GM12891 (cell line): Measurements from ENCODE around the gene MFSD11.

ENCODE experiments used
- PAX5 ChIP-seq: IDR thresholded peaks from 2 replicates; pipeline ENCODE4 v1.6.1; 2011; ENCODE audit warnings: low read length, moderate library complexity, mild to moderate bottlenecking; ENCODE audit not compliant: insufficient read depth, severe bottlenecking
- POLR2A ChIP-seq: IDR thresholded peaks from 2 replicates; pipeline ENCODE4 v1.6.1; 2011; ENCODE audit warnings: low read depth, low read length, control low read depth
- POLR2AphosphoS5 ChIP-seq: IDR thresholded peaks from 2 replicates; pipeline ENCODE4 v1.6.1; 2011; ENCODE audit warnings: low read depth, low read length, control low read depth
- POU2F2 ChIP-seq: IDR thresholded peaks from 2 replicates; pipeline ENCODE4 v1.6.1; 2011; ENCODE audit warnings: low read depth, mild to moderate bottlenecking, control low read depth, low read length, moderate library complexity
- TAF1 ChIP-seq: IDR thresholded peaks from 2 replicates; pipeline ENCODE4 v1.6.1; 2011; ENCODE audit warnings: low read depth, low read length, control low read depth

- TF ChIP-seq POLR2AphosphoS5 = no peak
- no peak for TF ChIP-seq POLR2A
- no peak for TF ChIP-seq TAF1
- TF ChIP-seq POU2F2 = no peak
- TF ChIP-seq PAX5 = no peak
These were observed 33.1 kb upstream of the MFSD11 start for GRCh38 chr17:76704805-76705204.
